ENCODE results near the gene BTN3A1. TPM values are rescaled to one million over a fixed set of nuclear protein-coding genes. Genes with fewer than 3 reads are reported as not detected.

The BTN3A1 gene
- polyA plus RNA-seq, 1 donor from 2014 or later: 38.2 TPM

GRCh38 chr6:26408828-26409730 lies 7.0 kb downstream of the BTN3A1 start:
- Histone ChIP-seq H3K4me2 (ENCODE audit: low read length) (no peak overlapping the region), H3K79me2 (replicated peaks; ENCODE audit: insufficient read depth, low read length) (no peaks in the 10 kb centered on the region), H3K9me2 (ENCODE audit: insufficient read depth, low read length) (no peaks in the 10 kb centered on the region), H3K9ac (ENCODE audit: low read length) (no peak overlapping the region), H3K36me3 (ENCODE audit: insufficient read depth, low read length) (no peaks in the 10 kb centered on the region), H3F3A (ENCODE audit: insufficient read depth, low read length, poor library complexity, severe bottlenecking) (no peaks in the 10 kb centered on the region), H3K27me3 (ENCODE audit: insufficient read depth, low read depth, low read length) (no peaks in the 10 kb centered on the region), H3K27ac (ENCODE audit: low read length) (no peak overlapping the region), H2AFZ (ENCODE audit: low read depth, low read length) (no peak overlapping the region), H3K4me3 (ENCODE audit: low read length) (no peak overlapping the region), H3K9me3 (ENCODE audit: low read length) (no peaks in the 10 kb centered on the region), H4K20me1 (ENCODE audit: insufficient read depth) (no peaks in the 10 kb centered on the region)
- no peak for TF ChIP-seq MXI1 (conservative IDR thresholded peaks at IDR 0.05; ENCODE audit: poor library complexity, severe bottlenecking)

GRCh38 chr6:26411751-26412150 lies 9.7 kb downstream of the BTN3A1 start:
- no peak overlapping the region for H3K9ac ChIP-seq (ENCODE audit: low read length)
- no peaks in the 10 kb centered on the region for H3K9me2 ChIP-seq (ENCODE audit: insufficient read depth, low read length)
- H3F3A ChIP-seq (ENCODE audit: insufficient read depth, low read length, poor library complexity, severe bottlenecking): no peaks in the 10 kb centered on the region
- H3K27ac ChIP-seq (ENCODE audit: low read length): no peak overlapping the region
- no peaks in the 10 kb centered on the region for H4K20me1 ChIP-seq (ENCODE audit: insufficient read depth)
- no peak overlapping the region for H3K4me2 ChIP-seq (ENCODE audit: low read length)
- H3K4me3 ChIP-seq (ENCODE audit: low read length): no peak overlapping the region
- no peak overlapping the region for H2AFZ ChIP-seq (ENCODE audit: low read depth, low read length)
- TF ChIP-seq RAD21 (conservative IDR thresholded peaks at IDR 0.05): no peak
- TF ChIP-seq EP300 (conservative IDR thresholded peaks at IDR 0.05; ENCODE audit: poor library complexity, severe bottlenecking): no peak
- TF ChIP-seq POLR2AphosphoS5 (IDR thresholded peaks at IDR 0.05): no peak
- no peak for TF ChIP-seq MXI1 (conservative IDR thresholded peaks at IDR 0.05; ENCODE audit: poor library complexity, severe bottlenecking)
- no peak for TF ChIP-seq CTCF (IDR thresholded peaks at IDR 0.05; ENCODE audit: poor library complexity, severe bottlenecking)
- no peak for TF ChIP-seq EZH2 (IDR thresholded peaks at IDR 0.05; ENCODE audit: borderline replicate concordance, insufficient read depth, low read length, poor library complexity, severe bottlenecking)
- no peak for TF ChIP-seq SMC3 (conservative IDR thresholded peaks at IDR 0.05; ENCODE audit: poor library complexity)
- no peak for TF ChIP-seq TAF1 (IDR thresholded peaks at IDR 0.05; ENCODE audit: low read depth)
- TF ChIP-seq REST (IDR thresholded peaks at IDR 0.05; ENCODE audit: borderline replicate concordance): no peak
- H3K36me3 ChIP-seq (ENCODE audit: insufficient read depth, low read length): no peaks in the 10 kb centered on the region
- no peaks in the 10 kb centered on the region for H3K79me2 ChIP-seq (replicated peaks; ENCODE audit: insufficient read depth, low read length)
- no peaks in the 10 kb centered on the region for H3K27me3 ChIP-seq (ENCODE audit: insufficient read depth, low read depth, low read length)
- no peaks in the 10 kb centered on the region for H3K9me3 ChIP-seq (ENCODE audit: low read length)

Measured in neural cell (in vitro differentiated cells).